Measurements from ENCODE around the gene MED15.
"Not testable (repeated sequence)": the region's sequence is repeated elsewhere in the genome, so short reads cannot be mapped to it uniquely, and the experiment has no call there.

Gene MED15

DNA sequence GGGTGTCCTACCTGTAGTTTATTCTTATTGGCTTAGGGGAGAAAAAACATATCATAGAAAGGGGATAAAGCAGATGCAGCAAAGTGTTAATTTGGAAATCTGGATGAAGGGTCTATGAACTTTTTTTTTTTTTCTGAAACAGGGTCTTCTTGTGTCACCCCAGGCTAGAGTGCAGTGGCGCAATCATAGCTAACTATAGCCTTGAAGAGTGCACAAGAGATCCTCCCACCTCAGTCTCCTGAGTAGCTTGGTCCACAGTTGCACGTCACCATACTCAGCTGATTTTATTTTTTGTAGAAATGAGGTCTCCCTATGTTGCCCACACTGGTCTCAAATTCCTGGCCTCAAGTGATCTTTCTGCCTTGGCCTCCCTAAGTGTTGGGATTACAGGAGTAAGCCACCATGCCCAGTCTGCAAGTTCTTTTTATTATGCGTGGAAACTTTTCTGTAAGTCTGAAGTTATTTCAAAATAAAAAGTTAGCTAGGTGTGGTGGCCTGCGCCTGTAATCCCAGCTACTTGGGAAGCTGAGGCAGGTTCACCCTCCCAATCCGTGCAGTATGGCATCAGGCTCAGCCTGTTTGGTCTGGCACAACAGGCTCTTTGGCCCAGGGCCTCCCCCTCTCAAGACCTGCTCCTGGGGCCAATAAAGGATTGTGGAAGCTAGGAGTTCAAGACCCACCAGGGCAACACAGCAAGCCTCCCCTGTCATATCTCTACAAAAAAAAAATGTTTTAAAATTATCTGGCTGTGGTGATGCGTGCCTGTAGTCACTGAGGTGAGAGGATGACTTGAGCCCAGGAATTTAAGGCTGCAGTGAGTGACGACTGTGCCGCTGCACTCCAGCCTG lies 111.9 kb downstream of the MED15 start:
- Histone ChIP-seq H3K9me3 (ENCODE audit: insufficient read depth, low read length, severe bottlenecking) (no peaks in the 10 kb centered on the region), H3K79me2 (ENCODE audit: insufficient read depth, low read length) (no peaks in the 10 kb centered on the region), H3K4me2 (ENCODE audit: insufficient read depth, low read length) (no peak overlapping the region), H2AFZ (ENCODE audit: low read depth, low read length) (no peak overlapping the region), H3K4me3 (ENCODE audit: low read depth in 1 of 2, low read length in 2 of 2) (no peak overlapping the region), H3K27ac (ENCODE audit: low read length) (no peak overlapping the region), H4K20me1 (ENCODE audit: insufficient read depth, low read length) (peaks cover 3% of the 10 kb centered on the region; the same call in 1 of the 2 replicates), H3K36me3 (ENCODE audit: insufficient read depth, low read length) (no peaks in the 10 kb centered on the region), H3K4me1 (ENCODE audit: insufficient read depth, low read length) (no peaks in the 10 kb centered on the region), H3K9ac (ENCODE audit: low read depth, low read length) (no peak overlapping the region), H3K27me3 (ENCODE audit: insufficient read depth, low read length, poor library complexity) (peaks cover 9% of the 10 kb centered on the region)
- ATAC-seq (ENCODE audit: insufficient read depth, low read depth) (no peak), DNase-seq (no peak)
- no peak for TF ChIP-seq EZH2 (IDR thresholded peaks at IDR 0.05; ENCODE audit: borderline replicate concordance, low read depth, low read length, severe bottlenecking)

DNA sequence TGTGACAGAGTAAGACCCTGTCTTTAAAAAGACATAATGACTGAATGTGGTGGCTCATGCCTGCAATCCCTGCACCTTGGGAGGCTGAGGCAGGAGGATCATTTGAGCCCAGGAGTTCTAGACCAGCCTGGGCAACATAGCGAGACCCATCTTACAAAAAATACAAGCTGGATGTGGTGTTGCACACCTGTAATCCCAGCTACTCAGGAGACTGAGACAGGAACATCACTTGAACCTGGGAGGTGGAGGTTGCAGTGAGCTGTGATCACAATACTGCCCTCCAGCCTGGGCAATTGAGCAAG lies 112.4 kb downstream of the MED15 start:
- ATAC-seq (ENCODE audit: insufficient read depth, low read depth); H3K4me3 ChIP-seq (ENCODE audit: low read depth in 1 of 2, low read length in 2 of 2); H3K4me1 ChIP-seq (ENCODE audit: insufficient read depth, low read length): not testable (repeated sequence)

DNA sequence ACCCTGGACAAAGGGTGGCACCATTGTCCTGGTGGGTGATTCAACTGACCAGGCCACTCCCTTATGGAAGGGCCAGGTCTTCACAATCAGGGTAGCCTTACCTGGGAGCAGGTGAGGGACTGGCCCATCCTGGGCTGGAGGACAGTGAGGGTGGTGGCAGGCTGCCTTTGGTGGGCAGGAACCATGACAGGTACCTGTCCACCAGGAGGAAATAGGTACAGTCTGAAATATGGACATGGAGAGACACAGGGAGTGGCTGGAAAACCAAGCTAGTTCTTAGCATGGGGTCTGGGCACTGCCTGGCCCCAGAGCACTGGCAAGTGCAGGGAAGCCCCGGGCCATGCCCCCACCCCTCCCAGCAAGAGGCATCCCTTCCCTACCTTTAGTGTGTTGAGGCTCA lies 113.8 kb downstream of the MED15 start:
- Histone ChIP-seq H3K9me3 (ENCODE audit: insufficient read depth, low read length, severe bottlenecking) (no peaks in the 10 kb centered on the region), H3K79me2 (ENCODE audit: insufficient read depth, low read length) (no peaks in the 10 kb centered on the region), H4K20me1 (ENCODE audit: insufficient read depth, low read length) (peaks cover 3% of the 10 kb centered on the region; the same call in 1 of the 2 replicates), H3K4me1 (ENCODE audit: insufficient read depth, low read length) (no peaks in the 10 kb centered on the region), H3K36me3 (ENCODE audit: insufficient read depth, low read length) (no peaks in the 10 kb centered on the region), H3K4me3 (ENCODE audit: low read depth in 1 of 2, low read length in 2 of 2) (no peak overlapping the region), H3K27ac (ENCODE audit: low read length) (no peak overlapping the region), H3K9ac (ENCODE audit: low read depth, low read length) (no peak overlapping the region), H3K27me3 (ENCODE audit: insufficient read depth, low read length, poor library complexity) (peaks cover 11% of the 10 kb centered on the region), H3K4me2 (ENCODE audit: insufficient read depth, low read length) (no peak overlapping the region), H2AFZ (ENCODE audit: low read depth, low read length) (no peak overlapping the region)
- TF ChIP-seq EZH2 (IDR thresholded peaks at IDR 0.05; ENCODE audit: borderline replicate concordance, low read depth, low read length, severe bottlenecking), result no peak
- TF ChIP-seq, protein P1, sequence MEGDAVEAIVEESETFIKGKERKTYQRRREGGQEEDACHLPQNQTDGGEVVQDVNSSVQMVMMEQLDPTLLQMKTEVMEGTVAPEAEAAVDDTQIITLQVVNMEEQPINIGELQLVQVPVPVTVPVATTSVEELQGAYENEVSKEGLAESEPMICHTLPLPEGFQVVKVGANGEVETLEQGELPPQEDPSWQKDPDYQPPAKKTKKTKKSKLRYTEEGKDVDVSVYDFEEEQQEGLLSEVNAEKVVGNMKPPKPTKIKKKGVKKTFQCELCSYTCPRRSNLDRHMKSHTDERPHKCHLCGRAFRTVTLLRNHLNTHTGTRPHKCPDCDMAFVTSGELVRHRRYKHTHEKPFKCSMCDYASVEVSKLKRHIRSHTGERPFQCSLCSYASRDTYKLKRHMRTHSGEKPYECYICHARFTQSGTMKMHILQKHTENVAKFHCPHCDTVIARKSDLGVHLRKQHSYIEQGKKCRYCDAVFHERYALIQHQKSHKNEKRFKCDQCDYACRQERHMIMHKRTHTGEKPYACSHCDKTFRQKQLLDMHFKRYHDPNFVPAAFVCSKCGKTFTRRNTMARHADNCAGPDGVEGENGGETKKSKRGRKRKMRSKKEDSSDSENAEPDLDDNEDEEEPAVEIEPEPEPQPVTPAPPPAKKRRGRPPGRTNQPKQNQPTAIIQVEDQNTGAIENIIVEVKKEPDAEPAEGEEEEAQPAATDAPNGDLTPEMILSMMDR (IDR thresholded peaks at IDR 0.05; ENCODE audit: borderline replicate concordance, extremely low read depth, low read length, poor library complexity, severe bottlenecking), result no peak
- DNase-seq (no peak), ATAC-seq (ENCODE audit: insufficient read depth, low read depth) (no peak)

More for the DNA sequence above, 112.4 kb downstream of the MED15 start:
- DNase-seq; H3K4me2 ChIP-seq (ENCODE audit: insufficient read depth, low read length); H3K79me2 ChIP-seq (ENCODE audit: insufficient read depth, low read length); H2AFZ ChIP-seq (ENCODE audit: low read depth, low read length); H3K27ac ChIP-seq (ENCODE audit: low read length); H3K9ac ChIP-seq (ENCODE audit: low read depth, low read length); H3K9me3 ChIP-seq (ENCODE audit: insufficient read depth, low read length, severe bottlenecking); H4K20me1 ChIP-seq (ENCODE audit: insufficient read depth, low read length); H3K36me3 ChIP-seq (ENCODE audit: insufficient read depth, low read length): not testable (repeated sequence)
- peaks cover 11% of the 10 kb centered on the region for H3K27me3 ChIP-seq (ENCODE audit: insufficient read depth, low read length, poor library complexity)

DNA sequence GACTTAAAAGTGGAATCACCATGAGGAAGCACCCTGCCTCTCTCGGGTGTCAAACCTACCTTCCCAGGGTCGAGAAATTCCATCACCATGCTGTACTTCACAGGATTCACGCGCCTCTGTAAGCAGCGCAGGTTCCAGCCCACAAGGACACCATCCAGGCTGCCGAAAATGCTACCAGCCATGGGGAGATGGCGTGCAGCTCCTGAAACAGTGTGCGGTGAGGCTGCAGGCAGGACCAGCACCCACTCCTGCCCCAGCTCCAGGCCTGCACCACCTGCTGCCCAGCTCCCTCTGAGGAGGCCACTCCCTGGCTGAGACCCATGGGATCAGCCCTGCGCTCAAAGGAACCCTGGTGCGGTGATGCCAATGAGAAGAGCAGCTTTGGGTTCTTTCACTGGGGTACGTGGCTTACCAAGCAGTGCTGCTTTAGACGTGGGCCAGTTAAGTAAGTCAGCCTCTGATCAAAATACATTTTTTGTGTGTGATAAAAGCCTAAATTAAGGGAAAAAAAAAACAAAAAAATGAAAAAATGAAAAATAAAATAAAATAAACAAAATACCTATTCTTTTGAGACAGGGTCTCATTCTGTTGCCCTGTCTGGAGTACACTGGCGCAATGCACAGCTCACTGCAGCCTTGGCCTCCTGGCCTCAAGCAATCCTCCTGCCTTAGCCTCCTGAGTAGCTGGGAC lies 115.4 kb downstream of the MED15 start:
- Histone ChIP-seq H2AFZ (ENCODE audit: low read depth, low read length) (no peak overlapping the region), H3K27ac (ENCODE audit: low read length) (no peak overlapping the region), H4K20me1 (ENCODE audit: insufficient read depth, low read length) (peaks cover 3% of the 10 kb centered on the region; the same call in 1 of the 2 replicates), H3K4me2 (ENCODE audit: insufficient read depth, low read length) (no peak overlapping the region), H3K9me3 (ENCODE audit: insufficient read depth, low read length, severe bottlenecking) (no peaks in the 10 kb centered on the region), H3K36me3 (ENCODE audit: insufficient read depth, low read length) (no peaks in the 10 kb centered on the region), H3K4me1 (ENCODE audit: insufficient read depth, low read length) (no peaks in the 10 kb centered on the region), H3K4me3 (ENCODE audit: low read depth in 1 of 2, low read length in 2 of 2) (no peak overlapping the region), H3K9ac (ENCODE audit: low read depth, low read length) (no peak overlapping the region), H3K79me2 (ENCODE audit: insufficient read depth, low read length) (no peaks in the 10 kb centered on the region), H3K27me3 (ENCODE audit: insufficient read depth, low read length, poor library complexity) (peaks cover 9% of the 10 kb centered on the region)
- TF ChIP-seq, protein P1 (IDR thresholded peaks at IDR 0.05; ENCODE audit: borderline replicate concordance, extremely low read depth, low read length, poor library complexity, severe bottlenecking), result no peak
- no peak for TF ChIP-seq EZH2 (IDR thresholded peaks at IDR 0.05; ENCODE audit: borderline replicate concordance, low read depth, low read length, severe bottlenecking)
- ATAC-seq (ENCODE audit: insufficient read depth, low read depth) (no peak), DNase-seq (no peak)
